HG03175 (cell line): ENCODE measurements around the gene DNTT.

ENCODE experiments used
- ATAC-seq: cut with Tn5 transposase; IDR thresholded peaks from one replicate; pipeline ENCODE4 v1.9.1; 2021; ENCODE audit warnings: mild to moderate bottlenecking, moderate library complexity; ENCODE audit not compliant: unreplicated experiment

Gene DNTT

DNA sequence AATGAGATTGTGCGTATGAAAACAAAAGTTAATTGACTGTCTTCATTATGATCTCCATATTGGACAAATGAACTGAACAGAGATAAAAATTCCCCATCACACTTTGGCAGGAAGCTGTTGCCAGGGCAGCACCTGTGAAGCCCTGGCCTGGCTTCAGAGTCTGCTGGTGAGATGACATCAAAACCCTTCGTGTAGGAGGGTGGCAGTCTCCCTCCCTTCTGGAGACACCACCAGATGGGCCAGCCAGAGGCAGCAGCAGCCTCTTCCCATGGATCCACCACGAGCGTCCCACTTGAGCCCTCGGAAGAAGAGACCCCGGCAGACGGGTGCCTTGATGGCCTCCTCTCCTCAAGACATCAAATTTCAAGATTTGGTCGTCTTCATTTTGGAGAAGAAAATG lies at the start of gene DNTT:
TSS of gene DNTT (plus strand) at position 205 of the 400 bp plus-strand sequence. CDS start at position 269, 64 bp downstream.
- ATAC-seq: no peak

DNA sequence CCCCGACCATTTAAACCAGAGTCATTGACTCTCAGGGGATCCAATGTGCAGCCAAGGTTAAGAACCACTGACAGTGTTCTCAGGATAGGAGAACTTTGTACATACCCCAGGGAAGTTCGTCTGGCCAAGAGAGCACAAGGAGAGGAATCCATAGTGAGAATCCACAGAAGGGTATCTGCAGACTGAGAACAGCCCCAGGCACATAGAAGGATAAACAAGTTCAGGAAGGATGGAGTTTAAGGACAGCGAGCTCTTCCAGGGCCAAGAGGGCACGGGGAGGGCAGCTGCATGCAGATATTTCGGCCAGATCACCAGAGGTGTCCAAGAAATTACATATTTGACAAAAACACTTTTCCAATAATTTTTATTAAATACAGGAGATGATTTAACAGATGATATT lies 49.3 kb upstream of the DNTT start:
- ATAC-seq: no peak

DNA sequence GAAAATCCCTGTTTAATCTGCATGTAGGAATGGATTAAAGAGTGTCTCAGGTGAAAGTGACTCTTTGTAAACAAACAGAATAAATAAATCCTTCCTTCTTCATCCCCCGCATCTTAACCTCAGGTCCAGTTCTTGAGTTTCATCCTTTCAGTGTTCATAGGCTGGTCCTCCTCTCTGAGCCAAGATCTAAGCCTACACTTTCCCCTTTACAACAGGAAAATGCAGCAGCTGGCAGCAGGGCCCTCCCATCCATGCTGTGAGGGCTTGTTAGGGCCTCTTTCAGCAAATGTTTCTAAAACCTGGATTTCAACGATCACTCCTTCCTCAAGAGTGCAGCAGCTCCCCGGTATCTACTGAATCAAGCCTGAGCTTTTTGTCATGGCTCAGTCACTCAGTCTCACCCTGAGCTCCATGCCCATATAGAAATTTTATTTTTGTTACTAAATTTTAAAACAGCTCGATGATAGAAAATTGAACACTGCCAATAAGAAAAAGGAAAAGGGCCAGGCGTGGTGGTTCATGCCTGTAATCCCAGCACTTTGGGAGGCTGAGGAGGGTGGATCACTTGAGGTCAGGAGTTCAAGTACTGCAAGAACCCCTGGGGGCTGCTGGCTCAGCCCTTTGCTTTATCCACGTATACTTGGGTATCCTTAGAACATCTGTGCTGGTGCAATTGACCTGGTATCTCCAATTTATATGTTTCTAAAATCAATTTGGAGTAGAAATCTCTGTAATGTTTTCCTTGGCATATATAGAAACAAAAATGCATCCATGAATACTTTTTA lies 48.5 kb upstream of the DNTT start:
- ATAC-seq: no peak

DNA sequence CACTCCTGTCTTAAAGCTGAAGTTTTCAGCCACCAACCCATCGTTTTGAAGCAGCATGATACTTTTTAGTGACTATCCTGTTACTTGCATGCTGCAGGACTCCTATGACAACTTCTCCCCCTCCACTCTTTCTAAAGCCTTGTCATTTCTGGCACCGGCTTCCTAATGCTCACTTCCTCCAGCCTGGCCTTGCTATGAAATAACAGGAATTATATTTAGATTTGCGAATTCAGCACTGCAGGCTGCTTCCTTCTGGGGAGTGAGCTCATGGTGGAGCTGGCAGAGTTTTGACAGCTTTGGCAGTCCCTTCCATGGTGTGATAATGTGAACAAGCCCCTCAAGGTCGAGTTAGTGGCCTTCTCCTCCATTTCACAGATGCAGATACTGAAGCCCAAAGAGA lies 46.3 kb upstream of the DNTT start:
- ATAC-seq: no peak

DNA sequence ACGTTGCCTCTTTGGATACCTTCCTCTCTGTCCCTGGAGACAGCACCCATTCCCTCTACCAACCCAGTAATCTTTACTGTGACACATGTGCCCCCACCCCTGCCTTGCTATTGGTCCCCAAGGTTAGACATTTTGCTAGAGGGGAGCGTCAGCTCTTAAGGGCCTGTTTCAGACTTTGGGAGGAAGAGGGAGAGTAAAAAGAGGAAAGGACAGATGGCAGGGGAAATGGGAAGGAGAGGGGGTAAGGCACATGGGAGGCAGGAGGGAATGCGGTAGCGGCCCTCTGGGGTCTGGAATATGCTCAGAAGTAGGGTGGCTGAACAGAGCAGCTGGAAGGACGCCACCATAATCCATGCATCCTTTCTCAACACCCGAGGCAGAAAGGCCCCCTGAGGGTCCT lies 45.1 kb upstream of the DNTT start:
- ATAC-seq: no peak

DNA sequence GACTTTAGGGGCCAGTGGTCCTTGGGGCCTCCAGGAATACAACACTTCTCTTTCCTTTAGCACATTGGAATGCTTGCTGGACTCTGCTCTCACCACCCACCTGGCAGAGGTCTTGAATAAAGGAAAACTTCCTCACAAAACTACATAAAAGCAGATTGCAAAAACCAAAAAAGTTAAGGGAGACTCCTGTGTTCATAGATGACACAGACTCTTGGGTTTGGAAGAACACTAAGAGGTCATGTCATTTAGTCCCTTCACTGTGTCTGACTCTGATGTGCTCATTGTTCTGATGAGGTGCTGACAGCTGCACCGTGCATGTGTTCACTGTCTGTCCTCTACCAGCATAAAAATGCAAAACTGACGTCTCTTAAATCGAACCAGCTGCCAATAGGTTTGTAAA lies 44.2 kb upstream of the DNTT start:
- no peak for ATAC-seq

DNA sequence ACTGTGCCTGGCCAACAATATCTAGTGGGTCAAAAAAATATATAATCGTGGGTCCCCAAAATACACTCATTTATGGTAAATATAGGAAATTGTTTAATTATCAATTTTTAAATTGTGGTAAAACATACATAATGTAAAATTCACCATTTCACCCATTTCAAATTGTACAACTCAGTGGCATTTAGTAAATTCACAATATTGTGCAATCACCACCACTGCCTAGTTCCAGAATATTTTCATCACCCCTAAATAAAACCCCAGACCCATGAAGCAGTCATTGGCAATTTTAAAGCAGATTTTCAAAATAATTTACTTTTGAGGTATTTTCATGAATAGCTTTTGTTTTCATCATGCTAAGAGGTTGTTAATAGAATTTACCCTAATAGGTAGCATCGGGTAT lies 43.1 kb upstream of the DNTT start:
- no peak for ATAC-seq

DNA sequence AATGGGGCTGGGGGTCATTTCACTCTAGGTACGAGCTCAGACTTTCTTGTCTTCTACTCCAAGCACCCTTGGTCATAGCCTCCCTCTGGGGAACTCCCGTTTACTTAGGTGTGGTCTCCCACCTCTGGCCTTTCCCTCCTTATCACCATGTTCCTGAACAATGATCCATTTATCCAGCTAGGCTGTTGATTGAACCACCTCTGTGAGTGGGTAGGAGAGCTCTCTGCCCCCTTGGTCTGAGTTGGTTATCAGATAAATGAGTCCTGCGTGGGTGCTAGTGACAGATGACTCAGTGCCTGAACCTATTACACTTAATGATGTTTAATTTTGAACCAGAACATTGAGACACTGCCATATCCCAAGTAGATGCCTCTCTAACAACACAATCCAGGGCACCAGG lies 42.3 kb upstream of the DNTT start:
- ATAC-seq: no peak

DNA sequence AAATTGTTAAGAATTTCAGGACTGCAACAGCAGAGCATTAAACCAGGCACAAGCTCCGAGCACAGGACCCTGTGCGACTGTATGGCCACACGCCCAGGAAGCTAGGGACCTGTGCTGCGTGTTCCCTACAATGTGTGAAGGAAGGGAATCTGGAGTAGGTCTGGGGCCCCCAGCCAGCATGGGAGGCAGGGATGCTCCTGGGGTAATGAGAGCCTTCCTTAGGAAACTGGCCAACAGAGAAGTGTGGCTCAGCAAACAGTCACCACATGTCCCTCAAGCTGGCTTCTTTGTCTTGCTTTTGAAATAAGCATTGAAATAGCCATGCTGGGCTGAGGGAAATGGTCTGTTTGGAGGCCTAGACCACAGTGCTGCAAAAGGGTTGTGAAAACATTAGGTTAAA lies 41.1 kb upstream of the DNTT start:
- ATAC-seq: no peak

DNA sequence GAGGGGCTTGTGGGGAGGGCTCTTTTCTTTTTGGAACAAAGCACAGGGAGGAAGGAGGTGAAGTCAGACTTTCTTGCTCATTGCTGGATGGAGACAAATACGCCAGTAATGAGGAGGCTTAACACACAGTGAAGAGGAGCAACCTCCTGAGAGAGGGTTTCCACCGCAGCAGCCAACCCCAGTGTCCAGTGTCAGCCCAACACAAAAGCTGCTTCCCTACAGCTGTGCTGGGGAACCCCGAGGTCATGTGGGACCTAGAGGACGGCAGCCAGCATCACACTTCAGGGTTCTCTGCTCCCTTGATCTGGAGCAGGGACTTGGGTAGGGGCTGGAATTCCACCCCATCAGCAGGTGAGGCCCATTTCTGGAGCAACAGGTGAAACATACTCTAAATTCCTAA lies 40.6 kb upstream of the DNTT start:
- ATAC-seq: no peak

DNA sequence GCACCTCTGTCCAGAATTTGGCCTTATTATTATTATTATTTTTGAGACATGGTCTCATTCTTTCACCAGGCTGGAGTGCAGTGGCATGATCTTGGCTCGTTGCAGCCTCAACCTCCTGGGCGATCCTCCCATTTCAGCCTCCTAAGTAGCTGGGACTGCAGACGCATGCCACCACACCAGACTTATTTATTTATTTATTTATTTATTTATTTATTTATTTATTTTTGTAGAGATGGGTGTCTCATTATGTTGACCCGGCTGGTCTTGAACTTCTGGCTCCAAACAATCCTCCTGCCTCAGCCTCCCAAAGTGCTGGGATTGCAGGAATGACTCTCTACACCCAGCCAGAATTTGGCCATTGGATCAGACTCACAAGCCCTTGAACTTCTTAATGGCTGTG lies 39.3 kb upstream of the DNTT start:
- ATAC-seq: no peak

DNA sequence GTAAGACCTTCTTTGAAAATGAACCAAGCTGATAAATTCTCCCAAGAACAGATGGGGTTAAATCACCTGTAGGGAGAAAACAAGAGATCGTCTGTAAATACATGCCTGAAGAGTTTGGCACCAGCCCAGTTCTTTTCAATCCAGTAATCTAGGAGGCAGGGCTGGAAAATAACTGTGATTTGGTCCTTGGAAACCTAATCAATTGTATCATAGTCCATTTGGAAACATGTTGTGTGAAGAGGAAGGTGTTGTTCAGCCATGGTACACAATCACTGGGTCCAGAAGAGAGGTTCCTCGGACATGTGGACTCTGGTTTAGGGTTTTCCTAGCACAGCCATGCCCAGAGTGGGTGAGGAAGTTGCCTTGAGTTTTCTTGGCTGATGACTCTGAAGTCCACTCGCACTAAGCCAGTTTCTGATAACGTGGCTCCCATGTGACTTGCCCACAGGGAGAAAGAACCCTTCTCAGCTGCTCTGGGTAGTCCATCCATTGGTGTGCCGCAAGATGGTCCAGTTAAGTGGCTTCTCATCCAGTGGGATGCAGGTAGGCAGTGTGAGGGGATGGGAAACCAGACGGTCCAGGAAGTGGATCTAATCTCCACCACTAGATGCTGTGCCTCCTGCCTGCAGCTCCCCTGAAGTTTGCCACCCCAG lies 38.0 kb upstream of the DNTT start:
- no peak for ATAC-seq

DNA sequence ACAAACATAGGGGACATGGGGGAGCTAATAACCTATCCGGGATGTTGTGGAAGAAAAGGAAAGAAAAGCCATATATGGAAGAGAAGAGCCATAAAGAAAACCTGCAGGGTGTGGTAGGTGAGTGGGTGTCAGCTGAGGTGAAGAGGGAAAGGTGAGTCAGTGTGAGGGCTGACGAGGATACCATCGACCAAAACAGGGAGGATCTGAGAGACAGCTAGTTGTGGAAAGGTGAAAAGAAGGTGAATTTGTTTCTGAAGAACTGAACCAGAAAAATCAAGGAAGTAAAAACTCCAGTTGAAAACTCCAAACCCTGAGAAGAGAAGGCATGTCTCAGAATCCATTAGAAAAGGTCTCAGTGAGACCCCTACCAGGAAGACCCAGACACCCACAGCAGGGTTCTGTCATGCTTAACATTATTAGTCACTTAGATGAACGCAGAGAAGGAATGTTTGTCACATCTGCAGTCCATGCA lies 37.0 kb upstream of the DNTT start:
- no peak for ATAC-seq

DNA sequence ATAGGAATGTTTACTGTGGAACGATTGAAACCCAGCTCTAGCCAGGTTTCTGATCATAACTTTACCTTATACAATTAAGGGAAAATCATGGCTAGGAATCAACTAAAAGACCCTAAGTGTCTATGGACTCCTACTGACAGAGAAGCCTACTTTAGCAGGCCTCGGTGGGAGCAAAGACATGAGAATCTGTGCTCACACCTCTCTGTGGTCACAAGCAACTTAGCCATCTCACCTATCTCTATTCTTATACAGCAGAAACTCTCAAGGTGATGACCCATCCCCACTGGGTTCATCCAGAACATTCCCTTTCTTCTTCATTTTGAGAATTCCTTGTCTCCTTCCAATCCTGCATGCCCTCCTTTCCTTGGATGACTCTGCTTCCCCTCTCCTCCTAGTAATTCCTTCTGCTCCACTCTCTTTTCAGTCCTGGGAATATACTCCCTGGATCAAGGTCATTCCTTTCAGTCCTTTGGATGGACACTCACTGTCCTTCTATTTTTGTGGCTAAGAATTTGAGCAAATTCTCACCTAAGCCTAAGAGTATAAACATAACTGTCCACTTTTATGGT lies 35.8 kb upstream of the DNTT start:
- no peak for ATAC-seq

DNA sequence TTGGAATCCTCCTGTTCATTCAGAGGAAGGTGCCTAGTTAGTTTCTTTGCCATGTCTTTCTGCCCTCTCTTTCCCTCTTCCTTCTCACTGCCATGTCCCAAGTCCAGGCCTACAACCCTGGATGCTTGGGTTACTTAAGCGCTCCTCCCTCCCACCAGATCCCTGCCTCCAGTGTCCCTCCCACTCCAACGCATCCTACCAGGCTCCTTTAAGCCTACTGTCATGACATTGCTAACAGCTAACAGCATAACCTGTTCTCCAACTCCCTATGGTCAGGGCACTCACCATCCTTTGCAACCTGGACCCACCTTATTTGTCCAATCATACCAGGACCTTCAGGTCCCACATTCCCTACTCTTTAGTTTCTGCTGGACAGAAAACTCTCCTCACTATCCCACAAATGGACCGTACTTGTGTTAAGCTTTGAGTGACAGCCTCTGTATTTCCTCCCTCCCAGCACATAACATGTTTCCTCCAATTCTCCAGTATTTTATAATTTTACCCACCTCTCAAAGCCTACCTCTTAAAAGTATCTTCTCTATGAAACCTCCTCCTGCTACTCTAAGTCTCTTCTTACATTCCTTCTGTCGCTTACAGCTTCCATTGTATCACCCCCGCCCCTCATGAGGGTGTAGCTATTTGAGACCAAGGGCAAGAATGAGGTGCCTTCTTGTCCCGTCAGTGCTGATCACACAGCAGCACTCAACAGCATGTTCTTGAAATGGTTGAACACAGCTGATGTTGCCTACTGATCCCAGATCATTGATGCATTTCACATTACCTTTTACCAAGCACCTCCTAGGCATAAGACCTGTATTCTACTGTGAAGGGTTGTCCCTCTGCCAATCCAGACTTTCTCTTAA lies 34.6 kb upstream of the DNTT start:
- ATAC-seq: no peak

DNA sequence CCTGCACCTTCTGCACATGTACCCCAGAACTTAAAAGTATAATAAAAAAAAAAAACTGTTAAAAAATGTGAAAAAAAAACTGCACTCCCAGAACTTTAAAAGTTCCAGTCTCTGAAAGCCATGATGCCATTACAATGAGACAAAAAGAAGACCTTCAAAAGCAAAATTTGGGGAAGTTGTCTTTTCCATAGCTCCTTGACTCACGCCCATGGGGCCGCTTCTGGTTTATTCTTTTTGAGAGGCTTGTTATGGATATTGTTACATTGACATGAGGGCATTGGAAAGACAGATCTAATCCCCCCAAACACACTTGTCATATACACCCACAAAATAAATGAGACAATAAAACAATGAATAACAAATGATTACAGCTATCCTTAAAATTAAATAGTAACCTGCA lies 33.7 kb upstream of the DNTT start:
- ATAC-seq: no peak

DNA sequence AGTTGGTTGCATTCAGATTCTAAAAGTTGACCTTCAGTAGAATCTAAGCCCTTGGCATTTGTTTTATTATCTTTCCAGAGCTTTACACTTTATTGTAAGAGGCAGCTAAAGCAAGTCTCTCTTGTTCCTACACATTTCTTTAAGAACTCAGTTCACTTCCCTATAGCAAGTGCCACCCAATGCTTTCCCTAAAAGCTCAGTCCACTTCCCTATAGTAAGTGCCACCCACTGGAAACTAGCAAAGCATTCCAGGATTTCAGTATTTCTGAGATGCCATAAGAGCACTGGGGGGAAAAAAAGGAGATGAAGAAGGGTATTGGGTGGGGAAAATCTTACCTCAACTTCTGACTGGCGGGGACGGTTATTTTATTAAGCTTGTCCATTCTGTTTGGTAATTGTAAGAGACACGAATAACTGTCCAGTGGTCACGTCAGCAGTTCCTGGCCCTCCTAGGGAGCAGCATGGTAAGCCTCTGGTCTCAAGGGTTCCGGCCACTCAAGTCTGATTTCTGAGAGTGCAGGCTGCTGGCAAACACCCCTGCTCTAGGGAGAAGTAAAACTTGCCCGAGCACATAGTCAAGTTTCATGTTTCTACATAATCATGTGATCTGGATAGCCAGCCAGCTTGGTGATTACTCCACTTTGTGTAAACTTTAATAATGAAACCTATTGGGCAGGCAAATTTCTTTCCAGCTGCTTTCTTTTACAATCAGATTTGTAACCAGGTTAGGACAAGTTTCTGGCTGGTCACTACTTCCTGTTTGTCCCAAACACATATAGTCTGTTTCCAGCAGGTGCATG lies 33.0 kb upstream of the DNTT start, which contains the start of gene BLNK:
TSS of gene BLNK (minus strand) at position 554 of the 800 bp plus-strand sequence. CDS start at position 383, 171 bp downstream.
- peak; percentile 75 for ATAC-seq

DNA sequence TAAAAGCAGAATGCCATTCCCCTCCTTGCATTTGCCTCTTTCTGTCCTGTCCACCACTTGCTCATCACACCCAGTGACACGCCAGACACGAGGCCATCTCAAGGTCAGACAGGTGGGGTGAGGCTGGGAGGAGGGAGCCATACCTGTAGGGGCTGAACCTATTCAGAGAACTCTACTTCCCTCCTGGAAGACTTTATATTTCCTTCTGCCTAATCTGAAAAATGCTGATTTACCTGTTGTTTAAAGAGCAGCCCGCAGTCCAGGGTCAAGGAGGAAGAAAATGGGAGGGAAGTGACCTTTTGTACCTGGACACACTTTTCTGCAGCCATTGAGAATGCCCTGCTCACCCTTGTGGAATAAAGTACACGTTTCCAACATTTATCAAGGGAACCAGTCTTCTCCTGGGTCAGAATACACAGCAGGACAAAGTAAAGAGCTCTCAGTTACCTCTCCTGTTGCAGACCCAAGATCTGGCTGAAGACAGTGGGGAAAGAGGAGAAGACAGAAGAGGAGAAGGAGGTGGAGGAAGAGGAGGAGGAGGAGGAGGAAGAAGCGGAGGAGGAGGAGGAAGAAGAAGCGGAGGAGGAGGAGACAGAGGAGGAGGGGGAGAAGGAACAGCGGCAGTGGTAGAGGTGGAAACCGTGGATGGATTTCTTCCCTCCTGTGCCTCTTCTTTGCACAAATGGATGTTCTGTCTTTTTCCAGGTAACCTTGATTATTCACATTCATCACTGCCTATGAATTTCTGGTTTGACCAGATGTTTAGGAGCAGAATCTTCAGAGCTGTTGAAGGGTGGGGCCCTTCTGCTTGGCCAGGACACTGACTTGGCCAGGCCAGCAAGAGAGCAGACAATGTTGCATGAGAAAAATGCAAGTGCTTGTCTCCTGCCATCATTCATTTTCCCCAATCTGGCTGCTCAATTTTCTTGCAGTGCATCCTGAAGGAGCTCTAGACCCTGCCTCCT lies 31.6 kb upstream of the DNTT start:
- ATAC-seq: no peak
